Fibroblast of lung (primary cell): ENCODE results near the gene ZBTB4. TPM values are rescaled to one million over a fixed set of nuclear protein-coding genes. Genes with fewer than 3 reads are reported as not detected.

Experiments used
- DNase-seq, 2 donors: peaks; one replicate each; pipeline versions ENCODE4 v3.0.0 to v3.0.0-alpha.2; 2010; ENCODE audit warnings: low read depth in 2 of 2
- H2AFZ ChIP-seq: 2 replicates; pipeline ENCODE4 v1.5.1; 2012; ENCODE audit warnings: low read length, control low read depth, inconsistent platforms
- H3K27ac ChIP-seq: 2 replicates; pipeline ENCODE4 v1.5.1; 2011; ENCODE audit warnings: low read length, control low read depth; ENCODE audit not compliant: insufficient read depth
- H3K27me3 ChIP-seq: 2 replicates; pipeline ENCODE4 v1.5.1; 2011; ENCODE audit warnings: mild to moderate bottlenecking, low read length; ENCODE audit not compliant: control insufficient read depth, insufficient read depth
- H3K36me3 ChIP-seq: 2 replicates; pipeline ENCODE4 v1.5.1; 2011; ENCODE audit warnings: low read length; ENCODE audit not compliant: control insufficient read depth, insufficient read depth
- H3K4me1 ChIP-seq: 2 replicates; pipeline ENCODE4 v1.5.1; 2011; ENCODE audit warnings: low read length; ENCODE audit not compliant: control insufficient read depth, insufficient read depth; ENCODE audit errors: extremely low read depth
- H3K4me2 ChIP-seq: 2 replicates; pipeline ENCODE4 v1.5.1; 2011; ENCODE audit warnings: low read length, control low read depth; ENCODE audit not compliant: insufficient read depth; ENCODE audit errors: extremely low read depth
- H3K4me3 ChIP-seq, 4 experiments: fragments of 200-600 bp in 1 of 4; sonication (generic) in 1 of 4; replicated peaks in 1 of 4; 2 replicates each; pipeline ENCODE4 v1.5.1; 2011 to 2016; ENCODE audit warnings: low read length in 4 of 4, low read depth in 3 of 4, mild to moderate bottlenecking in 3 of 4, control low read depth in 2 of 4, inconsistent platforms in 1 of 4, mixed read lengths in 1 of 4; ENCODE audit not compliant: insufficient read depth in 1 of 4; ENCODE audit errors: control extremely low read depth in 1 of 4
- H3K79me2 ChIP-seq: 2 replicates; pipeline ENCODE4 v1.5.1; 2012; ENCODE audit warnings: mild to moderate bottlenecking, low read length, inconsistent platforms; ENCODE audit not compliant: control insufficient read depth, insufficient read depth
- H3K9ac ChIP-seq: 2 replicates; pipeline ENCODE4 v1.5.1; 2011; ENCODE audit warnings: mild to moderate bottlenecking, low read length, control low read depth; ENCODE audit not compliant: insufficient read depth
- H3K9me3 ChIP-seq: 2 replicates; pipeline ENCODE4 v1.5.1; 2012; ENCODE audit warnings: low read depth, low read length; ENCODE audit not compliant: control insufficient read depth, insufficient read depth
- H4K20me1 ChIP-seq: 2 replicates; pipeline ENCODE4 v1.5.1; 2011; ENCODE audit warnings: low read length; ENCODE audit not compliant: control insufficient read depth, insufficient read depth; ENCODE audit errors: extremely low read depth
- EZH2 ChIP-seq: IDR thresholded peaks from 2 replicates; pipeline ENCODE4 v1.5.1; 2012; ENCODE audit warnings: low read length, control low read depth, mild to moderate bottlenecking; ENCODE audit errors: missing control alignments
- polyA minus RNA-seq: library from RNA; depleted of rRNA, polyadenylated mRNA; stranded (reverse); fragments of >200 nt; gene quantifications from 2 replicates; pipeline ENCODE4 v1.2.3, GENCODE V29; 2011; ENCODE audit warnings: low replicate concordance
- polyA plus RNA-seq, 2 donors: library from polyadenylated mRNA; depleted of rRNA in 1 of 2; stranded (reverse) in 1 of 2; unstranded in 1 of 2; fragments of >200 nt; gene quantifications; 2 replicates each; pipeline ENCODE4 v1.2.1, GENCODE V29; 2011 to 2012; ENCODE audit warnings: missing spikeins in 1 of 2
- total RNA-seq: library from RNA; depleted of rRNA; stranded (reverse); fragments of >200 nt; gene quantifications from 2 replicates; pipeline ENCODE4 v1.2.1, GENCODE V29; 2014
- TF ChIP-seq, protein P1 (sequence below), 2 donors: IDR thresholded peaks in 1 of 2; conservative IDR thresholded peaks in 1 of 2; 1 replicate in 1 of 2; 2 replicates in 1 of 2; pipeline ENCODE4 v1.5.1; 2011 to 2012; ENCODE audit warnings: low read length in 2 of 2, control low read depth in 1 of 2, inconsistent platforms in 1 of 2, low read depth in 1 of 2, mild to moderate bottlenecking in 1 of 2

ZBTB4 gene, protein sequence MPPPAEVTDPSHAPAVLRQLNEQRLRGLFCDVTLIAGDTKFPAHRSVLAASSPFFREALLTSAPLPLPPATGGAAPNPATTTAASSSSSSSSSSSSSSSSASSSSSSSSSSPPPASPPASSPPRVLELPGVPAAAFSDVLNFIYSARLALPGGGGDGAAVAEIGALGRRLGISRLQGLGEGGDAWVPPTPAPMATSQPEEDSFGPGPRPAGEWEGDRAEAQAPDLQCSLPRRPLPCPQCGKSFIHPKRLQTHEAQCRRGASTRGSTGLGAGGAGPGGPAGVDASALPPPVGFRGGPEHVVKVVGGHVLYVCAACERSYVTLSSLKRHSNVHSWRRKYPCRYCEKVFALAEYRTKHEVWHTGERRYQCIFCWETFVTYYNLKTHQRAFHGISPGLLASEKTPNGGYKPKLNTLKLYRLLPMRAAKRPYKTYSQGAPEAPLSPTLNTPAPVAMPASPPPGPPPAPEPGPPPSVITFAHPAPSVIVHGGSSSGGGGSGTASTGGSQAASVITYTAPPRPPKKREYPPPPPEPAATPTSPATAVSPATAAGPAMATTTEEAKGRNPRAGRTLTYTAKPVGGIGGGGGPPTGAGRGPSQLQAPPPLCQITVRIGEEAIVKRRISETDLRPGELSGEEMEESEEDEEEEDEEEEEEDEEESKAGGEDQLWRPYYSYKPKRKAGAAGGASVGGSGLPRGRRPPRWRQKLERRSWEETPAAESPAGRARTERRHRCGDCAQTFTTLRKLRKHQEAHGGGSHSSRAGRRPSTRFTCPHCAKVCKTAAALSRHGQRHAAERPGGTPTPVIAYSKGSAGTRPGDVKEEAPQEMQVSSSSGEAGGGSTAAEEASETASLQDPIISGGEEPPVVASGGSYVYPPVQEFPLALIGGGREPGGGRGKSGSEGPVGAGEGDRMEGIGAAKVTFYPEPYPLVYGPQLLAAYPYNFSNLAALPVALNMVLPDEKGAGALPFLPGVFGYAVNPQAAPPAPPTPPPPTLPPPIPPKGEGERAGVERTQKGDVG
- total RNA-seq (16.4 and 29.9 TPM in 2 replicates), polyA plus RNA-seq (21.3 and 22.3 TPM in 2 replicates), polyA minus RNA-seq (74.3 and 81.7 TPM in 2 replicates)
- 37.4 and 43.3 TPM in 2 replicates for polyA plus RNA-seq (2012)

DNA sequence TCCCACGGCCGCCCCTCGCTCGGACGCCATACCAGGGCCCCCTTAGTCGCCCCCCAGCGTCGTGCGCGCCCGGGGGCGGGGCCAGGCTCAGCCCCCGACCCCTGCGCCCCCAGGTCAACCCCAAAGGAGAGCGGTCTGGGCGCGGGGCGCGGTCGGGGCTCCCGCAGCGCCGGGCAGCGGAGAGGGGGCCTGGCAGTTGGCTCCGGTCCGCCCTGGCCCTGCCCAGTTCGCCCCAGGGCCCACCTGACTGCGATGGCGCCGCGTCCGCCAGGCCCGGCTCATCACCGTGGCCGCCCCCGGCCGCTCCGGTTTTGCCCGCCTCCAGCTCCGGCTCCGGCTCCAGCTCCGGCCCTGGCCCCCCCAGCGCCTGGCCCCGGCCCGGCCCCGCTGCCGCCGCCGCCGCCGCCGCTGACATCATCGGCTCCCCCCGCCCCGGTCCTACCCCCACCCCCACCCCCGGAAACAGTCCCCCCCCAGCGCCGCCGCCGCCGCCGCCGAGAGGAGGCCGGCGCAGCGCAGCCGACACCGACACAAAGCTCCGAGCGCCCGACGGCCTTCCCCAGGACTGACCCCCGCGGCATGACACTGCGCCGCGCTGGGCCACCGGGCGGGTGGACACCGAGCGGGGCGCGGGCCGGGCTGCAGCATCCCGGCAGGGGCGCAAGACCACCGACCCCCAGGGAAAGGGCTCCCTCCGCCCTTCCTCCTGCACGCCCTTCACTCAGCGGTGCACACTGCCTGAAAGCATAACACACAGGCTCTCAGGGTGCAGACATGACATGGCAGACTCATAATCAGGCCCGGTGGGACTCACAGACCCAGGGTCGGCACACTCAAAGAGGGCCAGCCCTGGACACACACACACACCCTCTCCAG lies at the start of gene ZBTB4:
ZBTB4 (minus strand) TSS at position 419 of the 876 bp plus-strand sequence. CDS start 12,830 bp downstream, outside the sequence.
- Histone ChIP-seq H4K20me1 (peaks cover 2% of the 10 kb centered on the region), H3K4me3 (peak within 1 kb of the TSS; percentile 70 to 91 (median 82)), H3K27ac (peak within 1 kb of the TSS; percentile 91), H3K9me3 (no peaks in the 10 kb centered on the region), H3K9ac (peak within 1 kb of the TSS; percentile 96), H3K79me2 (peaks cover 60% of the 10 kb centered on the region), H2AFZ (peak within 1 kb of the TSS; percentile 32), H3K4me1 (peaks cover 27% of the 10 kb centered on the region), H3K4me2 (peak within 1 kb of the TSS; percentile 93), H3K36me3 (peaks cover under 1% of the 10 kb centered on the region), H3K27me3 (no peaks in the 10 kb centered on the region)
- TF ChIP-seq EZH2, result no peak
- TF ChIP-seq, protein P1, sequence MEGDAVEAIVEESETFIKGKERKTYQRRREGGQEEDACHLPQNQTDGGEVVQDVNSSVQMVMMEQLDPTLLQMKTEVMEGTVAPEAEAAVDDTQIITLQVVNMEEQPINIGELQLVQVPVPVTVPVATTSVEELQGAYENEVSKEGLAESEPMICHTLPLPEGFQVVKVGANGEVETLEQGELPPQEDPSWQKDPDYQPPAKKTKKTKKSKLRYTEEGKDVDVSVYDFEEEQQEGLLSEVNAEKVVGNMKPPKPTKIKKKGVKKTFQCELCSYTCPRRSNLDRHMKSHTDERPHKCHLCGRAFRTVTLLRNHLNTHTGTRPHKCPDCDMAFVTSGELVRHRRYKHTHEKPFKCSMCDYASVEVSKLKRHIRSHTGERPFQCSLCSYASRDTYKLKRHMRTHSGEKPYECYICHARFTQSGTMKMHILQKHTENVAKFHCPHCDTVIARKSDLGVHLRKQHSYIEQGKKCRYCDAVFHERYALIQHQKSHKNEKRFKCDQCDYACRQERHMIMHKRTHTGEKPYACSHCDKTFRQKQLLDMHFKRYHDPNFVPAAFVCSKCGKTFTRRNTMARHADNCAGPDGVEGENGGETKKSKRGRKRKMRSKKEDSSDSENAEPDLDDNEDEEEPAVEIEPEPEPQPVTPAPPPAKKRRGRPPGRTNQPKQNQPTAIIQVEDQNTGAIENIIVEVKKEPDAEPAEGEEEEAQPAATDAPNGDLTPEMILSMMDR (conservative IDR thresholded peaks at IDR 0.05 in 1 of 2, IDR thresholded peaks at IDR 0.05 in 1 of 2; ENCODE audit: low read depth in 1 of 2, low read length in 2 of 2), result no peak
- DNase-seq, result peak; percentile 28 to 60

DNA sequence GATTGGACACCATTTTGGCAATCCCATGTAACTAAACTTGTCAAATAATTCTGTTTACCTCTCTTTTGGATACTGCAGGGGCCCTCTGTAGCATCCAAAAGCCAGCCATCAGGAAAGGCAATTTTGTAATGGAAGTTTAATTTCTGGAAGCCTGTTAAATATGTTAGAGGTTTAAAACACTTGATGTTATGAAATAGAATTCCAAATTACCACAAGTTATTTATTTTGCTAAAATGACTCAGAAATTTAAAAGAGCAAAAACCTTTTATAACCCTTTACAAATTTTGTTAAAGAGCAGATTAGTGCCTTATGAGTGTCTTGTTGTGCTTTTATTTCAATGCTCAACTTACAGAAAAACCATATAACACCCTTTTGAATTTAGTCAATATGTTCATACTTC lies 49.4 kb upstream of the ZBTB4 start:
- no peaks in the 10 kb centered on the region for H3K79me2 ChIP-seq
- H3K9me3 ChIP-seq, result no peaks in the 10 kb centered on the region
- H3K4me3 ChIP-seq, result no peak overlapping the region
- H3K27me3 ChIP-seq, result no peaks in the 10 kb centered on the region
- TF ChIP-seq EZH2, result no peak
- TF ChIP-seq, protein P1 (conservative IDR thresholded peaks at IDR 0.05 in 1 of 2, IDR thresholded peaks at IDR 0.05 in 1 of 2; ENCODE audit: low read depth in 1 of 2, low read length in 2 of 2), result no peak
- no peak overlapping the region for H3K27ac ChIP-seq
- no peak for DNase-seq
- no peak overlapping the region for H3K4me2 ChIP-seq
- H4K20me1 ChIP-seq, result no peaks in the 10 kb centered on the region
- H3K36me3 ChIP-seq, result no peaks in the 10 kb centered on the region
- no peaks in the 10 kb centered on the region for H3K4me1 ChIP-seq
- H2AFZ ChIP-seq, result no peak overlapping the region
- no peak overlapping the region for H3K9ac ChIP-seq
